ENCODE measurements around the gene WIPI1. TPM values are rescaled to one million over a fixed set of nuclear protein-coding genes. Genes with fewer than 3 reads are reported as not detected.

The WIPI1 gene
- total RNA-seq, 1 donor from 2014 or later, result 14.1 TPM

DNA sequence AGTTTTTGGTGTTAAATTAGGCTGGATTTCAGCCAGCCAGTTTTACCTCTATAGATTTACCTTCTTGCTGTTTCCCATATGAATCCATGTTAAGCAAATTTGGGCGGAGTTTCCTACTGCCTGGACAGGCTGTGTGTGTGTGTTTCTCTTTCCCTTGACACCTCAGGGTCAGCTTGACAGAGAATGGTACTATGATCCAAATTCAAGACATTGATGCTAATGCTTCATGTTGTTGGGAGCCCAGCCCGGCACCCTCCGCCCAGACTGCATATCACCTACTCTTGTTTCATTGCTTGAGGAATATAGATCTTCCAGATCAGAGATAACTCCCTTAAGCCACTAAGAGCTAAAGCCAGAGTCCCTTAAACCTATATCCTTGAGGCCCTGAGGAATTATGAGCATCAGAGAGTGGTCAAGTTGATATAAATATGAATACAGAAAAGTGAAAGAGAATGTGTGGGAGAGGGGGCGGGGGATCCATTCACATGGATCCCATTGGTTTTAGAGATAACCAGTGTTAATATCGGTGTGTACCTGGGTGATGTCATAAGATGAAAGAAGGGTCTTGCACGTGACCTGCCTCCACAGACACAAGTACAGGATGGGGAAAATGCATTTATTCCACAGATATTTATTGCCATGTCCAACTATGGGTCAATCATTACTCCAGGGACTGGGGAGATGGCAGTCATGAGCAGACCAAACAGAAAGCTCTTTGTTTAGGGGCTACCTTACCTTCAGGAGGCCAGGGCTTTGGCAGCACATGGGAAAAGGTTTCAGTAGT is 69.7 kb downstream of the WIPI1 start:
- no peak for DNase-seq (ENCODE audit: low read depth, low spot score)
- Mint-ChIP-seq H3K9me3 (peaks cover 2% of the 10 kb centered on the region), H3K4me3 (no peak overlapping the region), H3K27ac (ENCODE audit: unreplicated experiment) (no peak overlapping the region), H3K4me1 (peaks cover 22% of the 10 kb centered on the region), H3K36me3 (ENCODE audit: low read depth) (no peaks in the 10 kb centered on the region), H3K27me3 (ENCODE audit: low read depth) (no peaks in the 10 kb centered on the region)
- TF ChIP-seq CTCF (conservative IDR thresholded peaks at IDR 0.05), result no peak

GRCh38 chr17:68385490-68386215 is 71.6 kb downstream of the WIPI1 start:
- Mint-ChIP-seq H3K27ac (ENCODE audit: unreplicated experiment) (no peak overlapping the region), H3K4me3 (no peak overlapping the region), H3K4me1 (peaks cover 22% of the 10 kb centered on the region), H3K9me3 (peaks cover 2% of the 10 kb centered on the region), H3K27me3 (ENCODE audit: low read depth) (no peaks in the 10 kb centered on the region), H3K36me3 (ENCODE audit: low read depth) (no peaks in the 10 kb centered on the region)
- DNase-seq (ENCODE audit: low read depth, low spot score), result no peak
- no peak for TF ChIP-seq CTCF (conservative IDR thresholded peaks at IDR 0.05)

DNA sequence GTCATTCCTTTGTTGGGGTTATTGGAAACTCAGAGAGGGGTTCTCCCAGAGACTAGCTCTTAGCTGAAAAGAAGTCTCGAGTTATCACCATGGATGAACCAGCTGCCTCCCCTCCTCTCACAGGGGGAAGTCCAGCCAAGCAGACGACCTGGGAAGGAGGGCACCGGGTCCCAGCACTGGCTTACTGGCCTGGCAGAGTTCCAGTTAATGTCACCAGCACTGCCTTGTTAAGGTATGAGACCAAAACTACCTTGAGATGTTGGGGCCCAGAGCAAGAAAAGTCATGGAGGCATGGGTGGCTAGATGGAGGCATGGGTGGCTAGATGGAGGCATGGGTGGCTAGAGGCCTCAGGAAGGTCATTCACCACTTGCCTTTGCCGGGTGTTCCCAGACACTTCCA is 72.4 kb downstream of the WIPI1 start:
- Mint-ChIP-seq H3K36me3 (ENCODE audit: low read depth) (no peaks in the 10 kb centered on the region), H3K4me3 (no peak overlapping the region), H3K9me3 (peaks cover 2% of the 10 kb centered on the region), H3K27ac (ENCODE audit: unreplicated experiment) (no peak overlapping the region), H3K27me3 (ENCODE audit: low read depth) (no peaks in the 10 kb centered on the region), H3K4me1 (peaks cover 25% of the 10 kb centered on the region)
- no peak for DNase-seq (ENCODE audit: low read depth, low spot score)
- no peak for TF ChIP-seq CTCF (conservative IDR thresholded peaks at IDR 0.05)

GRCh38 chr17:68384471-68384870 is 72.8 kb downstream of the WIPI1 start:
- H3K9me3 Mint-ChIP-seq, result peaks cover 2% of the 10 kb centered on the region
- no peak for DNase-seq (ENCODE audit: low read depth, low spot score)
- H3K27ac Mint-ChIP-seq (ENCODE audit: unreplicated experiment), result no peak overlapping the region
- peaks cover 29% of the 10 kb centered on the region for H3K4me1 Mint-ChIP-seq
- no peak for TF ChIP-seq CTCF (conservative IDR thresholded peaks at IDR 0.05)
- H3K36me3 Mint-ChIP-seq (ENCODE audit: low read depth), result no peaks in the 10 kb centered on the region
- H3K27me3 Mint-ChIP-seq (ENCODE audit: low read depth), result no peaks in the 10 kb centered on the region
- H3K4me3 Mint-ChIP-seq, result no peak overlapping the region

DNA sequence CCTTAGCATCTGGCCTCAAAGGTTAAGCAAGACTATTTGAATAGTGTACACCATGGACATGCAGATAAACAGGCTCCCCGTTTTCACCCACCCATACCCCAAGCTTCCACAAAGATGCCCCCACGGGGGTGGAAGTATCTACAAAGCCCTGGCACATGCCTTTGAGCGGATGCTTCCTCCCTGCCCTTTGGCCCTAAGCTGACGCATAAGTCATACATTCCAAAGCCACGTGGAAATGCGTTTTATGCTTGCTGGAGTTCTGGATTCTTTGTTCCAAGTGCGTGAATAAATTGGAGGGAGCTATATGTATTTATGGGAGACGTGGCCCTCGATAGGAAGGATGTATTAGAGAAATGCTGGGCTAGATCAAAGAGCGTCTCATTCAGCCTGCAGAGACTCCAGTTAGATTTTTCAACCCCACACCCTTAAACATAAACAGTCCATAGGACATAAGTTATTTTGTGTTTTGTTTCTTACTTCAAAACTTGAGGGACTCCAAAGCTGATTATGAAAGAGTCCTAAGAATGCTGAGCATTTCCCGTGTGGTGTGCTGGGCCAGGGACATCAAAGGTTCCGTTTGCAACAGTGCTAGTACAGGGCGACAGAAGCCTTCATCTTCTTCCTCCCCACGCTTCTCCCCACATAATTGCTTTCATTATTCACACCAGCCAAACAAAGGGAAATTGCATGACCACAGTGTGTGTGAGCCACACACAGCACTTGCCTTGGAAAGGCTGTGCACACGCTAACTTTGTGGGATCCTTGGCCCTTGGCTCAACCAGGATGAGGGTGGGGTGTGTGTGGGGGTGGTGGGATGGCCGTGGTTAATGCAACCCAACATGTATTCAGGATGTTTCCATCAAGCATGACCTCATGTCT is 73.6 kb downstream of the WIPI1 start:
- no peak for TF ChIP-seq CTCF (conservative IDR thresholded peaks at IDR 0.05)
- no peaks in the 10 kb centered on the region for H3K27me3 Mint-ChIP-seq (ENCODE audit: low read depth)
- H3K4me3 Mint-ChIP-seq, result no peak overlapping the region
- H3K4me1 Mint-ChIP-seq, result peaks cover 33% of the 10 kb centered on the region
- no peak for DNase-seq (ENCODE audit: low read depth, low spot score)
- H3K36me3 Mint-ChIP-seq (ENCODE audit: low read depth), result no peaks in the 10 kb centered on the region
- H3K27ac Mint-ChIP-seq (ENCODE audit: unreplicated experiment), result peak overlapping the region; percentile 89
- H3K9me3 Mint-ChIP-seq, result peaks cover 2% of the 10 kb centered on the region

All from neural crest cell (in vitro differentiated cells).